ENCODE data around the gene TAAR9.

- TF ChIP-seq RCOR1 (IDR thresholded peaks at IDR 0.05; ENCODE audit: low read length) = no peak
- TF ChIP-seq CTCF (IDR thresholded peaks at IDR 0.05) = no peak
- no peak for TF ChIP-seq GABPA (IDR thresholded peaks at IDR 0.05; ENCODE audit: low read depth)
- TF ChIP-seq, protein P1, sequence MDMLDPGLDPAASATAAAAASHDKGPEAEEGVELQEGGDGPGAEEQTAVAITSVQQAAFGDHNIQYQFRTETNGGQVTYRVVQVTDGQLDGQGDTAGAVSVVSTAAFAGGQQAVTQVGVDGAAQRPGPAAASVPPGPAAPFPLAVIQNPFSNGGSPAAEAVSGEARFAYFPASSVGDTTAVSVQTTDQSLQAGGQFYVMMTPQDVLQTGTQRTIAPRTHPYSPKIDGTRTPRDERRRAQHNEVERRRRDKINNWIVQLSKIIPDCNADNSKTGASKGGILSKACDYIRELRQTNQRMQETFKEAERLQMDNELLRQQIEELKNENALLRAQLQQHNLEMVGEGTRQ (IDR thresholded peaks at IDR 0.05; ENCODE audit: borderline replicate concordance, low read depth, low read length) = no peak
- no peak for TF ChIP-seq FOXJ3 (CRISPR knock-in tag; IDR thresholded peaks at IDR 0.05)
- no peak for TF ChIP-seq JUND (IDR thresholded peaks at IDR 0.05)
- no peak for TF ChIP-seq POLR2AphosphoS5 (IDR thresholded peaks at IDR 0.05; ENCODE audit: low read depth, low read length)
- no peak for TF ChIP-seq YY1 (IDR thresholded peaks at IDR 0.05; ENCODE audit: low read depth)
- no peak for TF ChIP-seq TAF1 (IDR thresholded peaks at IDR 0.05; ENCODE audit: borderline replicate concordance, low read depth, low read length)
Observed at GRCh38 chr6:132548746-132549463, 10.8 kb downstream of the TAAR9 start.

Data from SK-N-SH (cell line).